ENCODE data around the gene FBP1.

GRCh38 chr9:94566550-94566949 is 72.8 kb downstream of the FBP1 start:
- TF ChIP-seq, protein P1, sequence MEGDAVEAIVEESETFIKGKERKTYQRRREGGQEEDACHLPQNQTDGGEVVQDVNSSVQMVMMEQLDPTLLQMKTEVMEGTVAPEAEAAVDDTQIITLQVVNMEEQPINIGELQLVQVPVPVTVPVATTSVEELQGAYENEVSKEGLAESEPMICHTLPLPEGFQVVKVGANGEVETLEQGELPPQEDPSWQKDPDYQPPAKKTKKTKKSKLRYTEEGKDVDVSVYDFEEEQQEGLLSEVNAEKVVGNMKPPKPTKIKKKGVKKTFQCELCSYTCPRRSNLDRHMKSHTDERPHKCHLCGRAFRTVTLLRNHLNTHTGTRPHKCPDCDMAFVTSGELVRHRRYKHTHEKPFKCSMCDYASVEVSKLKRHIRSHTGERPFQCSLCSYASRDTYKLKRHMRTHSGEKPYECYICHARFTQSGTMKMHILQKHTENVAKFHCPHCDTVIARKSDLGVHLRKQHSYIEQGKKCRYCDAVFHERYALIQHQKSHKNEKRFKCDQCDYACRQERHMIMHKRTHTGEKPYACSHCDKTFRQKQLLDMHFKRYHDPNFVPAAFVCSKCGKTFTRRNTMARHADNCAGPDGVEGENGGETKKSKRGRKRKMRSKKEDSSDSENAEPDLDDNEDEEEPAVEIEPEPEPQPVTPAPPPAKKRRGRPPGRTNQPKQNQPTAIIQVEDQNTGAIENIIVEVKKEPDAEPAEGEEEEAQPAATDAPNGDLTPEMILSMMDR (IDR thresholded peaks at IDR 0.05): no peak
- TF ChIP-seq POLR2A (IDR thresholded peaks at IDR 0.05): no peak

Data from Peyer's patch (tissue), 4 donors.